Measurements from ENCODE around the gene MAPK8.

DNA sequence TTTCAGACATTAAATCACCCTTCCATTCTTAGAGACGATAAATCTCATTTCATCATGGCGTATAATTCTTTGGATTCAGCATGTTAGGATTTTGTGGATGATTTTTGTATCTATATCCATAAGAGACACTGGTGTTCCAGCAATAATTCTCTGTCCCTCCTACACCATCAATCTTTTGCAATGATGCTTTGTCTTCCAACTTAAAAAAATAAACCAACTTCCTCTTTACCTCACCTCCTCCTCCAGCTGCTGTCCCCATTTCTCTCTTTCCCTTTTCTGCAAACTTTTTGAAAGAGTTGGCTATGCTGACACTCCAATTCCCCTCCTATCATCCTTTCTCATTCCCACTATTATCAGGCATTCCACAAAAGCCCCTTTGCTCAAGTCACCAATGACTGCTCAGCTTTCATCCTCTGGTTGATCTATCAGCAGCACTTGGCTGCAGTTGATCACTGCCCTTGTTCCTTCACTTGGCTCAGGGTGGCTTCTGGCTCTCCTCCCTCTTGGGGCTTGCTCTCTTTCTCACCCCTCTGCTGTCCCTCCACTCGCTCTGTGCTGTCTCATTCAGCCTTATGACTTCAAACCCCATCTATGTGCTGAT is 168.4 kb downstream of the MAPK8 start:
- TF ChIP-seq TARDBP (IDR thresholded peaks at IDR 0.05) (no peak), CTBP1 (IDR thresholded peaks at IDR 0.05; ENCODE audit: borderline replicate concordance) (no peak)
